Heart right ventricle (tissue), 16 donors: ENCODE measurements around the gene GALNT18. TPM values are rescaled to one million over a fixed set of nuclear protein-coding genes. Genes with fewer than 3 reads are reported as not detected.

Experiments used
- ATAC-seq, 8 donors: fragments of 200-7000 bp; cut with Tn5 transposase; one replicate each; pipeline ENCODE4 v1.9.1; 2020; ENCODE audit warnings: mild to moderate bottlenecking in 8 of 8, moderate library complexity in 8 of 8, moderate number of reproducible peaks in 1 of 8
- DNase-seq, 2 donors: peaks; one replicate each; pipeline ENCODE4 v3.0.0-alpha.2; 2020
- H3K27ac ChIP-seq, 10 donors: fragments of 200-600 bp; sonication (generic) in 2 of 10; one replicate each; pipeline versions ENCODE4 v1.5.0 to v1.8.0; 2020 to 2022; ENCODE audit warnings: mild to moderate bottlenecking in 3 of 10
- H3K27me3 ChIP-seq, 7 donors: fragments of 200-600 bp; one replicate each; pipeline ENCODE4 v1.8.0; 2021 to 2022; ENCODE audit warnings: mild to moderate bottlenecking in 2 of 7
- H3K36me3 ChIP-seq, 9 donors: fragments of 200-600 bp; sonication (generic) in 1 of 9; one replicate each; pipeline versions ENCODE4 v1.5.0 to v1.8.0; 2020 to 2022; ENCODE audit warnings: mild to moderate bottlenecking in 2 of 9
- H3K4me1 ChIP-seq, 9 donors: fragments of 200-600 bp; sonication (generic) in 1 of 9; one replicate each; pipeline versions ENCODE4 v1.5.0 to v1.8.0; 2020 to 2022; ENCODE audit warnings: mild to moderate bottlenecking in 4 of 9
- H3K4me3 ChIP-seq, 10 donors: fragments of 200-600 bp; sonication (generic) in 2 of 10; one replicate each; pipeline versions ENCODE4 v1.5.0 to v1.8.0; 2020 to 2022; ENCODE audit warnings: mild to moderate bottlenecking in 7 of 10, moderate library complexity in 2 of 10
- H3K9me3 ChIP-seq, 11 donors: fragments of 200-600 bp in 10 of 11; sonication (generic) in 2 of 11; one replicate each; pipeline versions ENCODE4 v1.5.0 to v1.8.0; 2013 to 2022; ENCODE audit warnings: mild to moderate bottlenecking in 2 of 11, control low read depth in 1 of 11, moderate library complexity in 1 of 11
- CTCF ChIP-seq, 9 donors: fragments of 200-600 bp; sonication (generic) in 2 of 9; IDR thresholded peaks; one replicate each; pipeline versions ENCODE4 v1.5.0 to v1.8.0; 2021 to 2022; ENCODE audit warnings: antibody characterized with exemption in 9 of 9, mild to moderate bottlenecking in 5 of 9, moderate library complexity in 1 of 9
- WGBS, 2 donors: extraction: QIAGEN DNeasy Blood & Tissue Kit; methylation state at CpG; one replicate each; pipeline ENCODE4 v1.1.7; 2013; ENCODE audit warnings: inconsistent platforms in 1 of 2; 5-methylcytosine and 5-hydroxymethylcytosine counted together
- intact Hi-C, 10 donors: fragments of 100-400 bp; cut with DNase I; formaldehyde crosslinking; loops; one replicate each; pipeline versions ENCODE4 v1.11.1 to v1.14.2; 2022
- polyA plus RNA-seq, 2 donors: library from polyadenylated mRNA; stranded (reverse); fragments of 200-250 nt; gene quantifications; one replicate each; pipeline ENCODE4 v1.2.3, GENCODE V29; 2013
- total RNA-seq, 10 donors: library from RNA; stranded (reverse); fragmentation: NEBNext Ultra II Directional in 3 of 10; extraction: Animal tissue kit (Norgen Biotek cat#: 25700) in 3 of 10; gene quantifications; one replicate each; pipeline versions ENCODE4 v1.2.1 to v1.2.4, GENCODE V29; 2021 to 2023
- donor health status: Arrhythmogenic right ventricular cardiomyopathy.
- donor health status: ischemic (EF 13 %, LVEDD 7.1; RV severe dilation, severe dysfunction).
- donor health status: healthy with polysubstance abuse.
- donor health status: DM: no; HTN: yes; CAD: no.
- donor health status: DM: no; HTN: no; CAD: no.
- donor health status: ischemic (EF 25% LVEDD 6.9; RV normal size, moderate dysfunction).
- donor health status: ischemic (EF 25% LVEDD 5.7; RV mildly dilated, moderate dysfunction).
- donor health status: healthy.
- donor health status: DM: yes; HTN: yes; CAD: no.
- donor health status: Ischemic cardiomyopathy.
- donor health status: ischemic (EF 35%, LVEDD 5.7; RV mildly dilated, moderate dysfunction).
- donor health status: nonischemic (EF 11% LVEDD 7.7; RV severe dilation, severe dysfunction).
- donor health status: DM: yes; HTN: yes; CAD: no.
- donor health status: PGD.
- donor health status: ischemic (EF 29% LVEDD 5.4; RV normal size, mild dysfunction).
- donor health status: nonischemic (EF 23%, LVEDD 6.1; RV moderate dilation, normal function).

Gene GALNT18
- total and polyA plus RNA-seq, 12 donors = 7.0 to 29.0 (median 15.6) TPM

GRCh38 chr11:11387622-11388305, 234.0 kb downstream of the GALNT18 start:
- intact Hi-C loops = no loop called here
- Histone ChIP-seq H3K27me3 (no peaks in the 10 kb centered on the region), H3K4me3 (no peak overlapping the region), H3K4me1 (peaks cover 3 to 36% (median 18%) of the 10 kb centered on the region in 9 donors), H3K9me3 (no peaks in the 10 kb centered on the region), H3K27ac (no peak overlapping the region), H3K36me3 (no peaks in the 10 kb centered on the region)
- no peak for ATAC-seq
- 85 to 88% methylated on average over 10 of the region's 10 CpGs for WGBS, 2 donors
- no peak for TF ChIP-seq CTCF (IDR thresholded peaks at IDR 0.05)
- DNase-seq = no peak

GRCh38 chr11:11387207-11387606, 234.6 kb downstream of the GALNT18 start:
- TF ChIP-seq CTCF (IDR thresholded peaks at IDR 0.05) = no peak
- H3K27ac ChIP-seq = no peak overlapping the region
- WGBS, 2 donors = 59 to 69% methylated on average over 4 of the region's 4 CpGs
- H3K4me3 ChIP-seq = no peak overlapping the region
- ATAC-seq = no peak
- no peaks in the 10 kb centered on the region for H3K36me3 ChIP-seq
- H3K27me3 ChIP-seq = no peaks in the 10 kb centered on the region
- intact Hi-C loops = no loop called here
- no peaks in the 10 kb centered on the region for H3K9me3 ChIP-seq
- DNase-seq = no peak
- peaks cover 3 to 32% (median 18%) of the 10 kb centered on the region in 9 donors for H3K4me1 ChIP-seq

- Histone ChIP-seq H3K4me3 (no peak overlapping the region), H3K36me3 (no peaks in the 10 kb centered on the region), H3K27me3 (no peaks in the 10 kb centered on the region), H3K4me1 (peaks cover 3 to 20% (median 10%) of the 10 kb centered on the region in 9 donors), H3K9me3 (no peaks in the 10 kb centered on the region), H3K27ac (no peak overlapping the region)
- no peak for DNase-seq
- intact Hi-C loops = no loop called here
- no peak for TF ChIP-seq CTCF (IDR thresholded peaks at IDR 0.05)
- WGBS, 2 donors = 99 to 100% methylated on average over 2 of the region's 2 CpGs
- no peak for ATAC-seq
These were observed 237.0 kb downstream of the GALNT18 start for GRCh38 chr11:11384829-11385228.

- intact Hi-C loops = no loop called here
- TF ChIP-seq CTCF (IDR thresholded peaks at IDR 0.05) = no peak
- Histone ChIP-seq H3K27me3 (no peaks in the 10 kb centered on the region), H3K4me1 (peaks cover 0 to 11% (median 1%) of the 10 kb centered on the region in 9 donors), H3K9me3 (no peaks in the 10 kb centered on the region), H3K27ac (no peak overlapping the region), H3K36me3 (peaks cover 0 to 3% (median 0%) of the 10 kb centered on the region in 9 donors), H3K4me3 (no peak overlapping the region)
- DNase-seq (no peak), ATAC-seq (no peak)
- WGBS, 2 donors = 97 to 100% methylated on average over 2 of the region's 2 CpGs
These were observed 237.8 kb downstream of the GALNT18 start for GRCh38 chr11:11383995-11384394.
